Daoy (cell line): Measurements from ENCODE around the gene SCTR. TPM values are rescaled to one million over a fixed set of nuclear protein-coding genes. Genes with fewer than 3 reads are reported as not detected.

Experiments
- DNase-seq: peaks from one replicate; pipeline ENCODE4 v3.0.0-alpha.2; 2015; ENCODE audit warnings: low read depth
- total RNA-seq: library from RNA; depleted of rRNA; stranded (reverse); fragments of >200 nt; shearing (Covaris generic); gene quantifications from 2 replicates; pipeline ENCODE4 v1.2.3, GENCODE V29; 2014

The SCTR gene
- total RNA-seq, 1 experiment from 2014 or later, result not detected

GRCh38 chr2:119523383-119523951 lies 816 bp downstream of the SCTR start:
- DNase-seq, result no peak

- DNase-seq, result no peak
Observed at GRCh38 chr2:119522671-119523070, 1.6 kb downstream of the SCTR start.

- DNase-seq, result no peak
Observed at GRCh38 chr2:119521433-119522050, 2.7 kb downstream of the SCTR start.

- no peak for DNase-seq
Observed at GRCh38 chr2:119520696-119521432, 3.4 kb downstream of the SCTR start.

GRCh38 chr2:119519057-119519408 lies 5.2 kb downstream of the SCTR start:
- DNase-seq, result no peak

- DNase-seq, result no peak
Observed at GRCh38 chr2:119518401-119519056, 5.8 kb downstream of the SCTR start.

DNA sequence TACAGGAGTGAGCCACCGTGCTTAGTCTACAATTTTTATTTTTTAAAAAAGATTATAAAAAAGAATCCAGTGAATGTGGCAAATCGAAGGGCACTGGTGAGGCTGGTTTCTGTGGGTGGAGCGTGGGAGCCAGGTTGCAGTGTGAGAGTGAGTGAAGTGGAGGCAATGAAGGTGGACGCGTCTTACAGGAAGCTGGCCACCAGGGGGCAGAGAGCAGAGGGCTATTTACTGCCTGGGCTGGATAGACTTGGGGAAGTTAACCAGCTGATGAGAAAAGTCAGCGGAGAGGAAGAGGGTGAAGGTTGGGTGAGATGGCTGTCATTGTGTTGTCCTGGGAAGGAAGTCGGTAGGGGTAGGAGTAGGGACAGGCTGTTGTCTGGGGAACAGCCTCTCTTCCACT lies 6.8 kb downstream of the SCTR start:
- DNase-seq, result peak; percentile 57

GRCh38 chr2:119516121-119516520 lies 8.2 kb downstream of the SCTR start:
- DNase-seq, result no peak

GRCh38 chr2:119513832-119514231 lies 10.5 kb downstream of the SCTR start:
- no peak for DNase-seq

DNA sequence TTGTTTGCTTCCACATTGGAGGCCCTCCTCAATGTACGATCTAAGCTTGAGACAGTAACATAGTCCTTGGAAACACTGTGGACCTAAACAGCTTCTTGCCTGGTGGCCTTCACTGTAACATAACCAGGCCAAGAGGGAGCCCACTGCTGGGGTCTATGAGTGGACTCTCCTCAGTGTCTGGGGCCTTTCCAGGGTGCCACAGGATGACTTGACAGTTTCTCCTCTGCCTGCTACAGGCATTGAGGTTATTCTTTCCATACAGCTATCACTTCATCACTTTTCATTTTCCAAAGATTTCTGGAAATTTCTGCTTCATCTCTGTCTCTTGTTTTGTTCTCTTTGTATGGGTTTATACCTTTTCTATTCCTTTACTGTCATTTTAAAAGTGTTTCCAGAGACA lies 11.3 kb downstream of the SCTR start:
- DNase-seq, result no peak

DNA sequence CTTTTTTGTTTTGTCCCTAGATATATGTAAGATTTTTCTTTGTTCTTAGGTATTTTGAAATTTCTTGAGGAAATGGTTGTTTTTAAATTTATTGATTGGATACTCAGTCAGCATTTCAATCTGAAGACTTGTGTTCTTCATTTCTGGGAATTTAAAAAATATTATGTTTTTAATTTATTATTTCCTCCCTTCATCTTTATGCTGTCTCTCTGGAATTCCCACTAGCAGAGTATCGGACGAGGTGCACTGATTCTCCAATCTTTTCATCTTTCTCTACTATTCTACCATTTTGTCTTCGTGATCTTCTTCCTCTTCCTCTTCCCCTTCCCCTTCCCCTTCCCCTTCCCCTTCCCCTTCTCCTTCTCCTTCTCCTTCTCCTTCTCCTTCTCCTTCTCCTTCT lies 12.3 kb downstream of the SCTR start:
- DNase-seq, result no peak

GRCh38 chr2:119508756-119509155 lies 15.5 kb downstream of the SCTR start:
- no peak for DNase-seq

- DNase-seq, result no peak
Observed at GRCh38 chr2:119496682-119497081, 27.6 kb downstream of the SCTR start.

DNA sequence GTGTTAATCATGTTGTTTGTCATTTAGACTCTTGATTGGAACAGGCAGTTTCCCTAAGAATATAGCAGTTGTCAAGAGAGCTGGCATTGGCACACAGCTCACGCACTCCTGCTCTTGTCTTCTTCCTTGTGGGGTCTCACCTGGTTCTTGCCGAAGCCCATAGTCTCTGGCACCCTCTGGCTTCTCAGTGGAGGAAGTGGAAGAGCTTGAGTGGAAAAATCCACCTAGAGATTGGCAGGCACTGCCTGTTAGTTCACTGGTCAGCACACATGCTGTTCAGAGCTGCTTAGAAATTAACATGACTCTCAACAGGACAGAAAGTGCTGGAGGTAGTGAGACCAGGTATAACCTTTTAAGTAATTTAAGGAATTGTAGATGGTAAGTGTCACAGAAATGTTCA lies 28.3 kb downstream of the SCTR start:
- no peak for DNase-seq

- no peak for DNase-seq
Observed at GRCh38 chr2:119494163-119494790, 30.0 kb downstream of the SCTR start.

- peak; percentile 87 for DNase-seq
Observed at GRCh38 chr2:119491776-119492525, 32.3 kb downstream of the SCTR start.

GRCh38 chr2:119490653-119491195 lies 33.6 kb downstream of the SCTR start:
- DNase-seq, result no peak

GRCh38 chr2:119490106-119490505 lies 34.2 kb downstream of the SCTR start:
- no peak for DNase-seq

DNA sequence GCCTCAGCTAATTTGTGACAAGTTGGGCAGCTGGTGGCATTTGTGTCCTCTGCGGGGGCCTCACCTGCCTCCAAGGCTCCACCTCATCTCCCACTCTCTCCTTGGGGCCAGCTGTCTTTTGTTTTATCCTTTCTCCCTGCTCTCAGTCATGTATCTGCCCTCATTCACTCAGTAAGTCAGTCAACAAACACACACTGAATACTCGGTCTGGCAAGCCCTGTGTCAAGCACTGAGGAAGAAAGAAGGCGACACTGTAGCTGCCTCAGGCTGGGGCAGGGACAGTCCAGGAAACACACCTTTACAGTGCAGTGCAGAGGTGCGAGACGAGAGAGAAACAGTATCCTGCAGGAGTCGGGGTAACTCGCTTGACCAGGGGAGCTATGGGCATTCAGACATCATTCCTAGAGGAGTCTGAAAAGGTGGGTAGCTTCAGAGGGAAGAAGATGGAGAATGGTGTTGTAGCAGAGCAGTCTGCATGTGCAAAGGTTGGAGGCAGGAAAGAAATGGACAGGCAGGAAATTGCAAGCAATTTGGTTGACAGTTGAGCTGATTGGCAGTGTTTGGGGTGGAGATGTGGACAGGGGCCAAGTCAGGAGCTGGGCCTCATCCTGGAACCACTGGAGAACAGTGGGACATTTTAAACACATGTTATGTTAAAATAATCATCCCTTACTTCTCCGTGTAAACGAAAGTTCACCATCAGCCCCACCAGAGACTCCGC lies 34.9 kb downstream of the SCTR start:
- DNase-seq, result no peak
